K562 (cell line): ENCODE results near the gene SH2D3A. TPM values are rescaled to one million over a fixed set of nuclear protein-coding genes. Genes with fewer than 3 reads are reported as not detected.

Source experiments
- ADNP ChIP-seq: fragments of 200-800 bp; sonication (Bioruptor generic); IDR thresholded peaks from 2 replicates; pipeline ENCODE4 v1.6.1; 2016; ENCODE audit warnings: missing genetic modification characterization, missing compliant biosample characterization
- ETV6 ChIP-seq, 3 experiments: fragments of 150-350 bp in 1 of 3; sonication (generic) in 1 of 3; formaldehyde crosslinking in 1 of 3; IDR thresholded peaks; 2 replicates each; pipeline versions ENCODE4 v1.6.1 to v1.8.0; 2014 to 2022; ENCODE audit warnings: borderline replicate concordance in 2 of 3, low read depth in 2 of 3, antibody characterized with exemption in 1 of 3, low read length in 1 of 3, mild to moderate bottlenecking in 1 of 3, missing genetic modification reagents in 1 of 3
- HCFC1 ChIP-seq: IDR thresholded peaks from 2 replicates; pipeline ENCODE4 v1.6.1; 2012; ENCODE audit warnings: low read depth, low read length, improper control_type of control experiment
- NFE2 ChIP-seq: IDR thresholded peaks from 2 replicates; pipeline ENCODE4 v1.6.1; 2014; ENCODE audit warnings: antibody characterized with exemption, low read depth
- NONO ChIP-seq, 2 experiments: fragments of 200-400 bp in 1 of 2; fragments of 450-650 bp in 1 of 2; formaldehyde crosslinking in 1 of 2; IDR thresholded peaks; 2 replicates each; pipeline ENCODE4 v1.6.1; 2017; ENCODE audit warnings: low read depth in 2 of 2, mild to moderate bottlenecking in 2 of 2, moderate library complexity in 2 of 2, low read length in 1 of 2
- SREBF2 ChIP-seq: sonication (generic); formaldehyde crosslinking; IDR thresholded peaks from 2 replicates; pipeline ENCODE4 v1.4.0; 2020; ENCODE audit warnings: mild to moderate bottlenecking, missing genetic modification reagents
- TAF7 ChIP-seq: fragments of 450-650 bp; IDR thresholded peaks from 2 replicates; pipeline ENCODE4 v1.6.1; 2016; ENCODE audit warnings: missing genetic modification characterization, missing compliant biosample characterization
- ZBTB7A ChIP-seq: IDR thresholded peaks from 2 replicates; pipeline ENCODE4 v1.6.1; 2011; ENCODE audit warnings: low read depth, mild to moderate bottlenecking, low read length, moderate library complexity, borderline replicate concordance; ENCODE audit not compliant: control insufficient read depth
- ZC3H11A ChIP-seq: IDR thresholded peaks from 2 replicates; pipeline ENCODE4 v1.6.1; 2012; ENCODE audit warnings: low read depth, low read length, improper control_type of control experiment
- polyA plus RNA-seq, 8 experiments: library from polyadenylated mRNA; depleted of rRNA in 4 of 8; stranded (reverse) in 5 of 8; unstranded in 3 of 8; fragments of >200 nt; fragmentation: Nextera tagmentation in 2 of 8; fragmentation: Illumina TruSeq in 1 of 8; extraction: Ambion mirVana in 2 of 8; extraction: Trizol in 1 of 8; gene quantifications; 2 replicates each; pipeline versions ENCODE4 v1.2.1 to v1.2.3, GENCODE V29; 2011 to 2014; ENCODE audit warnings: inconsistent platforms in 1 of 8, missing spikeins in 1 of 8
- total RNA-seq, 7 experiments: library from RNA; depleted of rRNA in 6 of 7; stranded (reverse); fragments of >200 nt in 6 of 7; fragmentation: Illumina TruSeq in 2 of 7; extraction: Trizol in 2 of 7; gene quantifications; 2 replicates each; pipeline versions ENCODE4 v1.2.1 to v1.2.3, GENCODE V29; 2011 to 2021; ENCODE audit warnings: low replicate concordance in 1 of 7
- TF ChIP-seq, protein P1 (sequence below), 2 experiments: IDR thresholded peaks in 1 of 2; conservative IDR thresholded peaks in 1 of 2; 2 replicates each; pipeline ENCODE4 v1.6.1; 2016; ENCODE audit warnings: low read depth in 2 of 2, mild to moderate bottlenecking in 1 of 2, missing compliant biosample characterization in 1 of 2, missing genetic modification characterization in 1 of 2, moderate library complexity in 1 of 2
- TF ChIP-seq, protein P2 (sequence below): sonication (generic); formaldehyde crosslinking; IDR thresholded peaks from 2 replicates; pipeline ENCODE4 v1.8.0; 2022; ENCODE audit warnings: missing genetic modification reagents, mild to moderate bottlenecking, borderline replicate concordance
- TF ChIP-seq, protein P3 (sequence below): fragments of 250-450 bp; sonication (Bioruptor Pico); IDR thresholded peaks from 2 replicates; pipeline ENCODE4 v1.8.0; 2021; ENCODE audit warnings: moderate library complexity, mild to moderate bottlenecking, inconsistent platforms
- TF ChIP-seq, protein P4 (sequence below): sonication (generic); formaldehyde crosslinking; IDR thresholded peaks from 2 replicates; pipeline ENCODE4 v1.8.1; 2023; ENCODE audit warnings: mild to moderate bottlenecking, missing genetic modification reagents
- TF ChIP-seq, protein P5 (sequence below): fragments of 250-450 bp; sonication (Bioruptor Pico); IDR thresholded peaks from 2 replicates; pipeline ENCODE4 v1.8.0; 2021; ENCODE audit warnings: mild to moderate bottlenecking, moderate library complexity

The SH2D3A gene
- total and polyA plus RNA-seq, 9 of the 15 experiments (the other 6 are each of a cell fraction or from before 2014, with no cell fraction given), result 0.75 to 26.3 (median 8.9) TPM

DNA sequence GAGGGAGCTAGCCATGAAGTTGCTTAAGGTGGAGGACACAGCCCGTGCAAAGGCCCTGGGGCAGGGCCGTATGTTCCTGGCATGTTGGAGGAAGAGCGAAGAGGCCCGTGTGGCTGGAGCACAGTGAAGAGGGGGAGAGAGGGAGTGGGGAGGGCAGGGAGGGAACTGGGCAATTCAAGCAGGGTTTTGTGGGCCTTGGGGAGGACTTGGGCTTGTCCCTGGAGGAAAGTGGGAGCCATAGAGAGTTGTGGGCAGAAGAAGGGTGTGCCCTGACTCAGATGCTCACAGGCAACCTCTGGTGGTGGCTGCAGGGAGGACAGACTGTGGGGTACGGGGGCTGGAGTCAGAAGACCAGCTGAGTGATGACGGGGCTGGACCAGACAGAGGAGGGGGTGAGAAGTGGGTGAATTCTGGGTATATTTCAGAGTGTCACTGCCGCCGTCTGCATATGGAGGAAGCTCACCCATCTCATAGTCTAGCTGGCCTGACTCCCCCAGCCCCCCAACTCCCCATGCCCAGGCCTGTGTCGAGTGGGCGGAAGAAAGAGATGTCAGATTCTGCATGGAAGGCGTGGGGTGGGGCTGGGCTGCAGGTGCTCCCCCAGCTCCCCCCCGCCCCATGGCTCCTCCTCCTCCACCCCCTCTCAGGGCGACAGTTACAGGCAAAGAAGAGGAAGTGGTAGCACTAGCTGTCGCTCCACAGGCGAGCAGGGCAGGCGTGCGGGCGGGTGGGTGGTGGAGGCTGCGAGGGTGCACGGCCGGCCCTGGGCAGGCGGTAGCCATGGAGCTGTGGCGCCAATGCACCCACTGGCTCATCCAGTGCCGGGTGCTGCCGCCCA is 5.0 kb upstream of the SH2D3A start, which contains the start of gene VAV1 (continued):
- TF ChIP-seq, protein P1, sequence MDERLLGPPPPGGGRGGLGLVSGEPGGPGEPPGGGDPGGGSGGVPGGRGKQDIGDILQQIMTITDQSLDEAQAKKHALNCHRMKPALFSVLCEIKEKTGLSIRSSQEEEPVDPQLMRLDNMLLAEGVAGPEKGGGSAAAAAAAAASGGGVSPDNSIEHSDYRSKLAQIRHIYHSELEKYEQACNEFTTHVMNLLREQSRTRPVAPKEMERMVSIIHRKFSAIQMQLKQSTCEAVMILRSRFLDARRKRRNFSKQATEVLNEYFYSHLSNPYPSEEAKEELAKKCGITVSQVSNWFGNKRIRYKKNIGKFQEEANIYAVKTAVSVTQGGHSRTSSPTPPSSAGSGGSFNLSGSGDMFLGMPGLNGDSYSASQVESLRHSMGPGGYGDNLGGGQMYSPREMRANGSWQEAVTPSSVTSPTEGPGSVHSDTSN (CRISPR knock-in tag; IDR thresholded peaks at IDR 0.05; ENCODE audit: low read depth), result no peak
- TF ChIP-seq, protein P1 (tag; conservative IDR thresholded peaks at IDR 0.05; ENCODE audit: low read depth), result 0 out of 2 replicates have a peak, but pooled peaks have one; percentile 6
- TF ChIP-seq, protein P2, sequence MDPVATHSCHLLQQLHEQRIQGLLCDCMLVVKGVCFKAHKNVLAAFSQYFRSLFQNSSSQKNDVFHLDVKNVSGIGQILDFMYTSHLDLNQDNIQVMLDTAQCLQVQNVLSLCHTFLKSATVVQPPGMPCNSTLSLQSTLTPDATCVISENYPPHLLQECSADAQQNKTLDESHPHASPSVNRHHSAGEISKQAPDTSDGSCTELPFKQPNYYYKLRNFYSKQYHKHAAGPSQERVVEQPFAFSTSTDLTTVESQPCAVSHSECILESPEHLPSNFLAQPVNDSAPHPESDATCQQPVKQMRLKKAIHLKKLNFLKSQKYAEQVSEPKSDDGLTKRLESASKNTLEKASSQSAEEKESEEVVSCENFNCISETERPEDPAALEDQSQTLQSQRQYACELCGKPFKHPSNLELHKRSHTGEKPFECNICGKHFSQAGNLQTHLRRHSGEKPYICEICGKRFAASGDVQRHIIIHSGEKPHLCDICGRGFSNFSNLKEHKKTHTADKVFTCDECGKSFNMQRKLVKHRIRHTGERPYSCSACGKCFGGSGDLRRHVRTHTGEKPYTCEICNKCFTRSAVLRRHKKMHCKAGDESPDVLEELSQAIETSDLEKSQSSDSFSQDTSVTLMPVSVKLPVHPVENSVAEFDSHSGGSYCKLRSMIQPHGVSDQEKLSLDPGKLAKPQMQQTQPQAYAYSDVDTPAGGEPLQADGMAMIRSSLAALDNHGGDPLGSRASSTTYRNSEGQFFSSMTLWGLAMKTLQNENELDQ, result no peak
- TF ChIP-seq ETV6 (IDR thresholded peaks at IDR 0.05; ENCODE audit: borderline replicate concordance in 1 of 2, low read depth in 2 of 2, low read length in 1 of 2) (no peak), ETV6 (CRISPR knock-in tag; IDR thresholded peaks at IDR 0.05; ENCODE audit: borderline replicate concordance) (no peak), ZC3H11A (no peak), NONO (IDR thresholded peaks at IDR 0.05; ENCODE audit: low read depth in 2 of 2, low read length in 1 of 2) (peak in 1 of 2 experiments; percentile 24; a peak in 1 of 4 replicates), SREBF2 (no peak), ZBTB7A (0 out of 2 replicates have a peak, but pooled peaks have one; percentile 40), HCFC1 (no peak), ADNP (peak; percentile 89), TAF7 (tag) (0 out of 2 replicates have a peak, but pooled peaks have one; percentile 11), NFE2 (peak; percentile 1; the same call in 1 of the 2 replicates)
- TF ChIP-seq, protein P3, sequence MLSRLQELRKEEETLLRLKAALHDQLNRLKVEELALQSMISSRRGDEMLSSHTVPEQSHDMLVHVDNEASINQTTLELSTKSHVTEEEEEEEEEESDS (CRISPR knock-in tag), result no peak
- TF ChIP-seq, protein P4, sequence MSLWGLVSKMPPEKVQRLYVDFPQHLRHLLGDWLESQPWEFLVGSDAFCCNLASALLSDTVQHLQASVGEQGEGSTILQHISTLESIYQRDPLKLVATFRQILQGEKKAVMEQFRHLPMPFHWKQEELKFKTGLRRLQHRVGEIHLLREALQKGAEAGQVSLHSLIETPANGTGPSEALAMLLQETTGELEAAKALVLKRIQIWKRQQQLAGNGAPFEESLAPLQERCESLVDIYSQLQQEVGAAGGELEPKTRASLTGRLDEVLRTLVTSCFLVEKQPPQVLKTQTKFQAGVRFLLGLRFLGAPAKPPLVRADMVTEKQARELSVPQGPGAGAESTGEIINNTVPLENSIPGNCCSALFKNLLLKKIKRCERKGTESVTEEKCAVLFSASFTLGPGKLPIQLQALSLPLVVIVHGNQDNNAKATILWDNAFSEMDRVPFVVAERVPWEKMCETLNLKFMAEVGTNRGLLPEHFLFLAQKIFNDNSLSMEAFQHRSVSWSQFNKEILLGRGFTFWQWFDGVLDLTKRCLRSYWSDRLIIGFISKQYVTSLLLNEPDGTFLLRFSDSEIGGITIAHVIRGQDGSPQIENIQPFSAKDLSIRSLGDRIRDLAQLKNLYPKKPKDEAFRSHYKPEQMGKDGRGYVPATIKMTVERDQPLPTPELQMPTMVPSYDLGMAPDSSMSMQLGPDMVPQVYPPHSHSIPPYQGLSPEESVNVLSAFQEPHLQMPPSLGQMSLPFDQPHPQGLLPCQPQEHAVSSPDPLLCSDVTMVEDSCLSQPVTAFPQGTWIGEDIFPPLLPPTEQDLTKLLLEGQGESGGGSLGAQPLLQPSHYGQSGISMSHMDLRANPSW, result no peak
- TF ChIP-seq, protein P5, sequence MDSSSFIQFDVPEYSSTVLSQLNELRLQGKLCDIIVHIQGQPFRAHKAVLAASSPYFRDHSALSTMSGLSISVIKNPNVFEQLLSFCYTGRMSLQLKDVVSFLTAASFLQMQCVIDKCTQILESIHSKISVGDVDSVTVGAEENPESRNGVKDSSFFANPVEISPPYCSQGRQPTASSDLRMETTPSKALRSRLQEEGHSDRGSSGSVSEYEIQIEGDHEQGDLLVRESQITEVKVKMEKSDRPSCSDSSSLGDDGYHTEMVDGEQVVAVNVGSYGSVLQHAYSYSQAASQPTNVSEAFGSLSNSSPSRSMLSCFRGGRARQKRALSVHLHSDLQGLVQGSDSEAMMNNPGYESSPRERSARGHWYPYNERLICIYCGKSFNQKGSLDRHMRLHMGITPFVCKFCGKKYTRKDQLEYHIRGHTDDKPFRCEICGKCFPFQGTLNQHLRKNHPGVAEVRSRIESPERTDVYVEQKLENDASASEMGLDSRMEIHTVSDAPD, result no peak
